ENCODE results near the gene SELENON. TPM values are rescaled to one million over a fixed set of nuclear protein-coding genes. Genes with fewer than 3 reads are reported as not detected.

SELENON gene
- total and polyA plus RNA-seq, 5 donors from 2014 or later: 1.2 to 19.2 (median 2.0) TPM

- Histone ChIP-seq H3K4me1 (ENCODE audit: control insufficient read depth, insufficient read depth, low read length, poor library complexity, severe bottlenecking) (peaks cover 48% of the 10 kb centered on the region), H3K9me3 (ENCODE audit: control insufficient read depth in 2 of 2, low read length in 2 of 2) (no peaks in the 10 kb centered on the region), H3K36me3 (ENCODE audit: control insufficient read depth, insufficient read depth, low read length) (no peaks in the 10 kb centered on the region), H3K27ac (ENCODE audit: insufficient read depth, low read length, poor library complexity, severe bottlenecking) (peak overlapping the region; percentile 60), H3K27me3 (ENCODE audit: control insufficient read depth, insufficient read depth, low read length) (no peaks in the 10 kb centered on the region), H3K4me3 (ENCODE audit: low read depth, low read length) (no peak overlapping the region)
- H3K27me3 Mint-ChIP-seq: no peaks in the 10 kb centered on the region
- DNase-seq (no peak), ATAC-seq (ENCODE audit: low read depth in 2 of 2) (no peak)
- peak overlapping the region; percentile 65 to 83 (median 74) for H3K4me3 Mint-ChIP-seq
- H3K27ac Mint-ChIP-seq: peak overlapping the region; percentile 50 to 89 (median 78)
- no peaks in the 10 kb centered on the region for H3K36me3 Mint-ChIP-seq
- no peaks in the 10 kb centered on the region for H3K9me3 Mint-ChIP-seq
- H3K4me1 Mint-ChIP-seq: peaks cover 13 to 78% (median 38%) of the 10 kb centered on the region in 4 donors
Observed at GRCh38 chr1:25798666-25799351, 1.2 kb upstream of the SELENON start.

GRCh38 chr1:25799352-25799934, 550 bp upstream of the SELENON start:
- Mint-ChIP-seq H3K4me1 (peaks cover 13 to 78% (median 39%) of the 10 kb centered on the region in 4 donors), H3K9me3 (no peaks in the 10 kb centered on the region), H3K4me3 (peak overlapping the region; percentile 65 to 83 (median 74)), H3K27ac (peak overlapping the region; percentile 9 to 79 (median 78)), H3K36me3 (no peaks in the 10 kb centered on the region), H3K27me3 (peaks cover under 1% of the 10 kb centered on the region)
- ATAC-seq (ENCODE audit: low read depth in 2 of 2) (no peak), DNase-seq (no peak)
- H3K27ac ChIP-seq (ENCODE audit: insufficient read depth, low read length, poor library complexity, severe bottlenecking): peak overlapping the region; percentile 60
- H3K27me3 ChIP-seq (ENCODE audit: control insufficient read depth, insufficient read depth, low read length): no peaks in the 10 kb centered on the region
- no peaks in the 10 kb centered on the region for H3K9me3 ChIP-seq (ENCODE audit: control insufficient read depth in 2 of 2, low read length in 2 of 2)
- H3K36me3 ChIP-seq (ENCODE audit: control insufficient read depth, insufficient read depth, low read length): no peaks in the 10 kb centered on the region
- peaks cover 48% of the 10 kb centered on the region for H3K4me1 ChIP-seq (ENCODE audit: control insufficient read depth, insufficient read depth, low read length, poor library complexity, severe bottlenecking)
- H3K4me3 ChIP-seq (ENCODE audit: low read depth, low read length): no peak overlapping the region

GRCh38 chr1:25800703-25801377, 847 bp downstream of the SELENON start:
- DNase-seq (no peak), ATAC-seq (ENCODE audit: low read depth in 2 of 2) (no peak)
- no peaks in the 10 kb centered on the region for H3K27me3 ChIP-seq (ENCODE audit: control insufficient read depth, insufficient read depth, low read length)
- H3K4me1 Mint-ChIP-seq: peaks cover 9 to 81% (median 35%) of the 10 kb centered on the region in 4 donors
- no peaks in the 10 kb centered on the region for H3K9me3 ChIP-seq (ENCODE audit: control insufficient read depth in 2 of 2, low read length in 2 of 2)
- peaks cover 10% of the 10 kb centered on the region for H3K27me3 Mint-ChIP-seq
- no peak overlapping the region for H3K27ac ChIP-seq (ENCODE audit: insufficient read depth, low read length, poor library complexity, severe bottlenecking)
- peaks cover 9% of the 10 kb centered on the region for H3K36me3 Mint-ChIP-seq
- peak overlapping the region; percentile 31 for H3K4me3 ChIP-seq (ENCODE audit: low read depth, low read length)
- no peaks in the 10 kb centered on the region for H3K9me3 Mint-ChIP-seq
- H3K36me3 ChIP-seq (ENCODE audit: control insufficient read depth, insufficient read depth, low read length): peaks cover 4% of the 10 kb centered on the region
- H3K4me1 ChIP-seq (ENCODE audit: control insufficient read depth, insufficient read depth, low read length, poor library complexity, severe bottlenecking): peaks cover 48% of the 10 kb centered on the region
- peak overlapping the region; percentile 29 to 90 (median 86) for H3K4me3 Mint-ChIP-seq
- peak overlapping the region; percentile 38 to 79 (median 59) for H3K27ac Mint-ChIP-seq

- peaks cover 20% of the 10 kb centered on the region for H3K36me3 Mint-ChIP-seq
- H3K4me3 ChIP-seq (ENCODE audit: low read depth, low read length): no peak overlapping the region
- no peaks in the 10 kb centered on the region for H3K27me3 ChIP-seq (ENCODE audit: control insufficient read depth, insufficient read depth, low read length)
- H3K27ac ChIP-seq (ENCODE audit: insufficient read depth, low read length, poor library complexity, severe bottlenecking): no peak overlapping the region
- no peak overlapping the region for H3K27ac Mint-ChIP-seq
- peak overlapping the region; percentile 37 to 84 (median 68) for H3K4me3 Mint-ChIP-seq
- H3K4me1 ChIP-seq (ENCODE audit: control insufficient read depth, insufficient read depth, low read length, poor library complexity, severe bottlenecking): peaks cover 29% of the 10 kb centered on the region
- peaks cover 10% of the 10 kb centered on the region for H3K27me3 Mint-ChIP-seq
- H3K9me3 Mint-ChIP-seq: no peaks in the 10 kb centered on the region
- peaks cover 4% of the 10 kb centered on the region for H3K36me3 ChIP-seq (ENCODE audit: control insufficient read depth, insufficient read depth, low read length)
- peak; percentile 24 to 30 for ATAC-seq (ENCODE audit: low read depth in 2 of 2)
- peaks cover 0 to 63% (median 22%) of the 10 kb centered on the region in 4 donors for H3K4me1 Mint-ChIP-seq
- H3K9me3 ChIP-seq (ENCODE audit: control insufficient read depth in 2 of 2, low read length in 2 of 2): no peaks in the 10 kb centered on the region
- DNase-seq: peak in 1 of 3 donors; percentile 31
Observed at GRCh38 chr1:25802915-25803314, 2.9 kb downstream of the SELENON start.

GRCh38 chr1:25803368-25803767, 3.4 kb downstream of the SELENON start:
- H3K4me3 Mint-ChIP-seq: peak overlapping the region in 2 of 4 donors; percentile 65 to 70
- H3K4me1 ChIP-seq (ENCODE audit: control insufficient read depth, insufficient read depth, low read length, poor library complexity, severe bottlenecking): peaks cover 28% of the 10 kb centered on the region
- H3K27me3 ChIP-seq (ENCODE audit: control insufficient read depth, insufficient read depth, low read length): no peaks in the 10 kb centered on the region
- H3K36me3 ChIP-seq (ENCODE audit: control insufficient read depth, insufficient read depth, low read length): peaks cover 4% of the 10 kb centered on the region
- ATAC-seq (ENCODE audit: low read depth in 2 of 2): no peak
- H3K9me3 ChIP-seq (ENCODE audit: control insufficient read depth in 2 of 2, low read length in 2 of 2): no peaks in the 10 kb centered on the region
- H3K27ac ChIP-seq (ENCODE audit: insufficient read depth, low read length, poor library complexity, severe bottlenecking): no peak overlapping the region
- no peak for DNase-seq
- peaks cover 0 to 58% (median 22%) of the 10 kb centered on the region in 4 donors for H3K4me1 Mint-ChIP-seq
- peaks cover 10% of the 10 kb centered on the region for H3K27me3 Mint-ChIP-seq
- no peak overlapping the region for H3K27ac Mint-ChIP-seq
- peaks cover 20% of the 10 kb centered on the region for H3K36me3 Mint-ChIP-seq
- H3K9me3 Mint-ChIP-seq: no peaks in the 10 kb centered on the region
- no peak overlapping the region for H3K4me3 ChIP-seq (ENCODE audit: low read depth, low read length)

- H3K36me3 ChIP-seq (ENCODE audit: control insufficient read depth, insufficient read depth, low read length): peaks cover 4% of the 10 kb centered on the region
- H3K27ac Mint-ChIP-seq: no peak overlapping the region
Observed at GRCh38 chr1:25804244-25804963, 4.4 kb downstream of the SELENON start.

More at GRCh38 chr1:25804244-25804963, 4.4 kb downstream of the SELENON start:
- Histone ChIP-seq H3K27ac (ENCODE audit: insufficient read depth, low read length, poor library complexity, severe bottlenecking) (no peak overlapping the region), H3K4me3 (ENCODE audit: low read depth, low read length) (no peak overlapping the region), H3K4me1 (ENCODE audit: control insufficient read depth, insufficient read depth, low read length, poor library complexity, severe bottlenecking) (peaks cover 28% of the 10 kb centered on the region), H3K9me3 (ENCODE audit: control insufficient read depth in 2 of 2, low read length in 2 of 2) (no peaks in the 10 kb centered on the region), H3K27me3 (ENCODE audit: control insufficient read depth, insufficient read depth, low read length) (no peaks in the 10 kb centered on the region)
- Mint-ChIP-seq H3K36me3 (peaks cover 20% of the 10 kb centered on the region), H3K9me3 (no peaks in the 10 kb centered on the region), H3K27me3 (peaks cover 10% of the 10 kb centered on the region), H3K4me3 (peak overlapping the region in 1 of 4 donors; percentile 24), H3K4me1 (peaks cover 0 to 49% (median 20%) of the 10 kb centered on the region in 4 donors)
- no peak for ATAC-seq (ENCODE audit: low read depth in 2 of 2)
- DNase-seq: no peak
